GM08714 (cell line): ENCODE results near the gene KCNH6.

Source experiments
- H3K4me3 ChIP-seq: fragments of 200-500 bp; sonication (Bioruptor generic); 2 replicates; pipeline ENCODE4 v1.5.1; 2014; ENCODE audit warnings: mild to moderate bottlenecking, low read length, inconsistent platforms
- ZNF274 ChIP-seq: IDR thresholded peaks from 2 replicates; pipeline ENCODE4 v1.6.1; 2012; ENCODE audit warnings: mild to moderate bottlenecking, low read depth, low read length

The KCNH6 gene

DNA sequence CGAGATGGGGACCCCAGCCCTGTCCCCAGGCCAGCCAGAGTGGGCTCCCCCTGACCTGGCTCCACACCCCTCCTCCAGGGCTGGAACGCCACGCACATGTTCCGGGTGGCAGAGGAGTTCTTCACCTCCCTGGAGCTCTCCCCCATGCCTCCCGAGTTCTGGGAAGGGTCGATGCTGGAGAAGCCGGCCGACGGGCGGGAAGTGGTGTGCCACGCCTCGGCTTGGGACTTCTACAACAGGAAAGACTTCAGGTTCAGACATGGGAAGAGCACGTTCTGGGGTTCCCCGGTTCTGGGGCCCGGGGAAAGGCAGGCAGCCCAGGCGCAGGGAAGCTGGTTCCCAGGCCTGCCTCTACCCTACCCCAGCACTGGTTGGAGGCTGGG lies 41.7 kb upstream of the KCNH6 start:
- no peak for TF ChIP-seq ZNF274
- H3K4me3 ChIP-seq, result no peak overlapping the region

- H3K4me3 ChIP-seq, result no peak overlapping the region
- no peak for TF ChIP-seq ZNF274
These were observed 40.6 kb upstream of the KCNH6 start for GRCh38 chr17:63482509-63482908.

- TF ChIP-seq ZNF274, result no peak
These were observed 40.1 kb upstream of the KCNH6 start for GRCh38 chr17:63483038-63483437.

GRCh38 chr17:63483655-63484575 lies 39.2 kb upstream of the KCNH6 start:
- no peak overlapping the region for H3K4me3 ChIP-seq
- TF ChIP-seq ZNF274, result no peak

More at GRCh38 chr17:63483038-63483437, 40.1 kb upstream of the KCNH6 start:
- H3K4me3 ChIP-seq, result no peak overlapping the region

DNA sequence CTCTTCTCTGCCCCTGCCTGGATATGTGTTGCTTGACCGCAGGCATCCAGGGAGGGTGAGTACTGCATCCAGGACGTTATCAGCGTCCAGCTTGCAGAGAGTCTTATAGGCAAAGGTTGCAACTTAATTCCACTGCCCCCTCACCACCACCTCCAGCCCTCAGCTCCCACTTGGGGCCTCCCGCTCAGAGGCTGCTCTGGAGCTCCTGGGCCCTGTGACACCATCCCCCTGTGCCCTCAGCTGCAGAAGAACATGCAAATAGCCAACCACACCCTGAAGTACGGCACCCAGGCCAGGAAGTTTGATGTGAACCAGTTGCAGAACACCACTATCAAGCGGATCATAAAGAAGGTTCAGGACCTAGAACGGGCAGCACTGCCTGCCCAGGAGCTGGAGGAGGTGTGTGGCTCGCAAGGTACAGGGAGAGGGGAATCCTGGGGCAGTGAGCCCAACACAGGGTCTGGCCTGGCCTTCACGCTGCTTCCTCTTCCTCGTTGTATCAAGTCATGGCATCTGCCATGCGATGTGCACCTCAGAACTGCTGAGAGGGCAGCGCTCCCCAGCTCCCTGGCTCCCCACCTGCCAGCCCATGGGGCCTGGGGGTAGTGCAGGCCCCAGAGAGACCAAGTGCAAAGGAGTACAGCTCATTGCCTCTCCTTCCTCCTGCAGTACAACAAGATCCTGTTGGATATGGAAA lies 36.7 kb upstream of the KCNH6 start:
- H3K4me3 ChIP-seq, result no peak overlapping the region
- TF ChIP-seq ZNF274, result no peak

- no peak for TF ChIP-seq ZNF274
These were observed 36.2 kb upstream of the KCNH6 start for GRCh38 chr17:63487014-63487339.

GRCh38 chr17:63488851-63489250 lies 34.3 kb upstream of the KCNH6 start:
- no peak for TF ChIP-seq ZNF274
- H3K4me3 ChIP-seq, result no peak overlapping the region

More at GRCh38 chr17:63487014-63487339, 36.2 kb upstream of the KCNH6 start:
- H3K4me3 ChIP-seq, result no peak overlapping the region

DNA sequence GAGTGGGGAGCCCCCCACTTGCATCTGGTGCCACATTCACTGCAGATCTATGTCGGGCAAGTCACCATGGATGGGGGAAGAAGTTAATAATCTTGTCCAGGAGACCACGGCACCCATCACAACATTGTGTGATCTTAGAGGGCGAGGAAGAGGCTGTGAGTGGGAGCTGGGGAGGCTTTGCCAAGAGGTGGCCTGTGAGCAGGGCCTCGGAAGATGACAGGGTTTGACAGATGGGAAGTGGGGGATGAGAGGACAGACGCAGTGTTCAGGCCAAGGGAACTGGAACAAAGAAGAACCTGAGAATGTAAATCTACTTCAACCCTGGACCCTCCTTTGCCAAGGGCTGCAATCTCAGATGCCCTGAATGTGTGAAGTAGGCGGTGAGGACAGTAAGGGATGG lies 33.9 kb upstream of the KCNH6 start:
- no peak for TF ChIP-seq ZNF274
- H3K4me3 ChIP-seq, result no peak overlapping the region

DNA sequence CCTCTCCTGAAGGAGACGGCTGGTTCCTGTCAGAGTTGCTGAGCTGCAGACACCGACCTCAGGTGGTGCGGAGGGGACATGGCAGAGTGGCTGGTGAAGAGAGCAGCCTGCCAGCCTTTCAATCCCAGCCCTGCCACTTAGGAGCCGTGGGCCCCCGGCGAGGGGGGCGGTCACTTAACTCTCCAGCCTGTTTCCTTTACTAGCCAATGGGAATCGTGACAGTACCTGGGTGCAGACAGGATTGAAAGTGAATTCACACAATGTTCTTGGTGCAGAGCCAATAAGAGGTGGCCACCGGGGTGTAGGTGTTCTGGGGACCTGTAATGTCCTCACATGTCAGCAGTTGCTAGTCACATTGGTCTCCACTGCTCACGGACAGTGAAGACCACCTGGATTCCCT lies 32.8 kb upstream of the KCNH6 start:
- H3K4me3 ChIP-seq, result no peak overlapping the region
- no peak for TF ChIP-seq ZNF274

DNA sequence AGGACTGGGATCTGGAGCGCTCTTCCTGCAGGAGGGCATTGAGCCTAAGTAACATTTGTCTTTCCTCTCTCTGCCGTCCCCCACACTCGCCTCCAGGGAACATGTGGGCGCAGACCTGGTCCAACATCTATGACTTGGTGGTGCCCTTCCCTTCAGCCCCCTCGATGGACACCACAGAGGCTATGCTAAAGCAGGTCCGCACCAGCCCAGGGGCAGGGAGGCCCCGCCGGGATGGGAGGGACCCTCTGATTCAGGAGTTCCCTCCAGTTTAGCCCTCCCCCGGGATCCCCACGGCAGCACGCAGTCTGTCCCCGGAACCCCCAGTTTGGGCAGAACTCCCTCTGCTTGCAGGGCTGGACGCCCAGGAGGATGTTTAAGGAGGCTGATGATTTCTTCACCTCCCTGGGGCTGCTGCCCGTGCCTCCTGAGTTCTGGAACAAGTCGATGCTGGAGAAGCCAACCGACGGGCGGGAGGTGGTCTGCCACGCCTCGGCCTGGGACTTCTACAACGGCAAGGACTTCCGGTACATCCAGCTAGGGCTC lies 32.2 kb upstream of the KCNH6 start:
- H3K4me3 ChIP-seq, result no peak overlapping the region
- TF ChIP-seq ZNF274, result no peak

GRCh38 chr17:63491413-63491812 lies 31.7 kb upstream of the KCNH6 start:
- no peak overlapping the region for H3K4me3 ChIP-seq
- TF ChIP-seq ZNF274, result no peak

DNA sequence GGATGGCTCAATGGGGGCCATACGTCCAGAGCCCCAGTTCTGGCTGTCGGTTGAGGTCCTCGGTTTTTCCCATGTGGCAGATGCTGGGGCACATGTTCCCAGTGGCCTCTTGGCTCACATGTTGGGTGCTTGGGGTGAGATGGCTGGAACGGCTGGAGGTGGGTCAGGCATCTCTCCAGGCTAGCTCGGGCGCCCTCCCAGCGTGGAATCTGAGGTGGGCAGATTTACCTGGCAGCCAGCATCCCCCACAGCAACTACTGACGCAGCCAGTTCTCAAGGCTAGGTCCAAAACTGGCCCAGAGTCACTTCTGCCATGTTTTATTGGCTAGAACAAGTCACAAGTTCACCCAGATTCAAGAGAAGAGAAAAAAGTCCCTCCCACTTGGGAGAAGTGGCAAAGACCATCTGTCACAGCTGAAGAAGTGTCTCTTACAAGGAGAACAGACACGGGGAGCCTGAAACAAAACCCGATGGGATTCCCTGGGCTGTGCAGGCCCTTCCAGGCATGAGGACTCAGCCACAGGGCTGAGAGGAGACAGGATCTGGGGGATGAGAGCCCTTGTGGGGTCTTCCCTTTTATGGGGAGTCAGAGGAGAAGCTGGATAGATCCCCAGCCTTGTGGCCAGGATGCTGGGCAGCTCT lies 31.1 kb upstream of the KCNH6 start:
- TF ChIP-seq ZNF274, result no peak
- no peak overlapping the region for H3K4me3 ChIP-seq

DNA sequence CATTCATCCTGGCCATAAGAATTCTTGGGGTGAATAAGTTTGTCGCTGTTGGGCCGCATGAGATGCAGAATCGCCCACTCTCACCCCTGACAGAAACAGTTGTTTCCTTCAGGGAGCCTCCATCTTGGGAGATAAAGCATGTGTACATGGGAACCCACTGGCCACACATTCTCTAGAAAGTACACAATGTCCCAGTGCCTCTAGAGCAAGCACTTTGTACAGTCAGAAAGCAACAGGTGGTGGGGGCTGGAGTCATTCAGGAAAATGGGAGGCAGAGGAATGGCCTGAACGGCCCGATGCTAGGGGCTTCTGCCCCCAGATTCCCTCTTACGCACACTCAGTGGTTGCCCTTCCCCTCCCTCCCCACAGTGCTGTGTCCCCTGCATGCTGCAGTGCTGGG lies 30.2 kb upstream of the KCNH6 start:
- no peak for TF ChIP-seq ZNF274
- H3K4me3 ChIP-seq, result no peak overlapping the region

- no peak overlapping the region for H3K4me3 ChIP-seq
- no peak for TF ChIP-seq ZNF274
These were observed 29.7 kb upstream of the KCNH6 start for GRCh38 chr17:63493411-63493810.
